NCI-H2196 treated with DMSO at 0.1 percent for 48 hours (cell line): ENCODE results near the gene PIP4K2A.

Experiments used
- DNase-seq: peaks from one replicate; lab custom pipeline; 2025; ENCODE audit not compliant: unreplicated experiment; lab: John Stamatoyannopoulos, UW

Gene PIP4K2A

GRCh38 chr10:22603581-22603980, 110.8 kb downstream of the PIP4K2A start:
- DNase-seq: no peak

GRCh38 chr10:22601618-22602017, 112.8 kb downstream of the PIP4K2A start:
- no peak for DNase-seq

- no peak for DNase-seq
Observed at GRCh38 chr10:22599636-22600228, 114.6 kb downstream of the PIP4K2A start.

GRCh38 chr10:22599048-22599561, 115.3 kb downstream of the PIP4K2A start:
- DNase-seq: no peak

- DNase-seq: no peak
Observed at GRCh38 chr10:22598478-22598877, 115.9 kb downstream of the PIP4K2A start.

- DNase-seq: no peak
Observed at GRCh38 chr10:22597138-22597537, 117.2 kb downstream of the PIP4K2A start.

GRCh38 chr10:22593636-22594198, 120.7 kb downstream of the PIP4K2A start:
- DNase-seq: no peak

- no peak for DNase-seq
Observed at GRCh38 chr10:22593026-22593425, 121.4 kb downstream of the PIP4K2A start.

GRCh38 chr10:22589851-22590514, 124.4 kb downstream of the PIP4K2A start:
- DNase-seq: no peak

- DNase-seq: no peak
Observed at GRCh38 chr10:22588462-22588861, 125.9 kb downstream of the PIP4K2A start.

- DNase-seq: no peak
Observed at GRCh38 chr10:22583683-22584082, 130.7 kb downstream of the PIP4K2A start.

GRCh38 chr10:22581461-22581860, 132.9 kb downstream of the PIP4K2A start:
- DNase-seq: no peak

GRCh38 chr10:22580711-22581110, 133.7 kb downstream of the PIP4K2A start:
- no peak for DNase-seq

GRCh38 chr10:22579826-22580225, 134.6 kb downstream of the PIP4K2A start:
- no peak for DNase-seq

GRCh38 chr10:22573820-22574569, 140.4 kb downstream of the PIP4K2A start:
- DNase-seq: no peak

GRCh38 chr10:22570733-22571430, 143.5 kb downstream of the PIP4K2A start:
- no peak for DNase-seq

- no peak for DNase-seq
Observed at GRCh38 chr10:22570234-22570633, 144.1 kb downstream of the PIP4K2A start.

GRCh38 chr10:22568928-22569327, 145.4 kb downstream of the PIP4K2A start:
- no peak for DNase-seq

- no peak for DNase-seq
Observed at GRCh38 chr10:22564060-22564459, 150.3 kb downstream of the PIP4K2A start.

- no peak for DNase-seq
Observed at GRCh38 chr10:22561909-22562308, 152.5 kb downstream of the PIP4K2A start.

- no peak for DNase-seq
Observed at GRCh38 chr10:22560913-22561239, 153.5 kb downstream of the PIP4K2A start.
